HEK293 (cell line): ENCODE measurements around the gene COX20.

Experiments used
- CTCF ChIP-seq: fragments of 450-650 bp; formaldehyde crosslinking; IDR thresholded peaks from 2 replicates; pipeline ENCODE4 v1.5.1; 2016; ENCODE audit warnings: missing biosample characterization, missing genetic modification characterization
- KLF16 ChIP-seq: fragments of 450-650 bp; formaldehyde crosslinking; IDR thresholded peaks from 2 replicates; pipeline ENCODE4 v1.5.1; 2017; ENCODE audit warnings: missing biosample characterization, missing genetic modification characterization
- PATZ1 ChIP-seq: fragments of 450-650 bp; formaldehyde crosslinking; IDR thresholded peaks from 2 replicates; pipeline ENCODE4 v1.5.1; 2016; ENCODE audit warnings: missing biosample characterization, missing genetic modification characterization
- ZEB2 ChIP-seq: fragments of 450-650 bp; formaldehyde crosslinking; IDR thresholded peaks from 2 replicates; pipeline ENCODE4 v1.5.1; 2016; ENCODE audit warnings: missing biosample characterization, missing genetic modification characterization
- ZNF16 ChIP-seq: fragments of 450-650 bp; formaldehyde crosslinking; IDR thresholded peaks from 2 replicates; pipeline ENCODE4 v1.5.1; 2016; ENCODE audit warnings: low read depth, missing biosample characterization, missing genetic modification characterization
- ZNF19 ChIP-seq: fragments of 450-650 bp; formaldehyde crosslinking; IDR thresholded peaks from 2 replicates; pipeline ENCODE4; 2016; ENCODE audit warnings: missing biosample characterization, missing genetic modification characterization, low read depth
- ZNF239 ChIP-seq: fragments of 450-650 bp; formaldehyde crosslinking; IDR thresholded peaks from 2 replicates; pipeline ENCODE4 v1.5.1; 2016; ENCODE audit warnings: missing biosample characterization, missing genetic modification characterization
- ZNF266 ChIP-seq: fragments of 450-650 bp; formaldehyde crosslinking; IDR thresholded peaks from 2 replicates; pipeline ENCODE4 v1.5.1; 2016; ENCODE audit warnings: missing biosample characterization, missing genetic modification characterization, low read depth
- ZNF350 ChIP-seq: fragments of 450-650 bp; formaldehyde crosslinking; IDR thresholded peaks from 2 replicates; pipeline ENCODE4 v1.5.0; 2017; ENCODE audit warnings: missing biosample characterization, mild to moderate bottlenecking, missing genetic modification characterization
- ZNF404 ChIP-seq: fragments of 450-650 bp; formaldehyde crosslinking; IDR thresholded peaks from 2 replicates; pipeline ENCODE4 v1.5.1; 2017; ENCODE audit warnings: missing biosample characterization, missing genetic modification characterization
- ZNF433 ChIP-seq: fragments of 450-650 bp; formaldehyde crosslinking; IDR thresholded peaks from 2 replicates; pipeline ENCODE4 v1.5.1; 2016; ENCODE audit warnings: missing biosample characterization, missing genetic modification characterization, low read depth
- ZNF510 ChIP-seq: fragments of 450-650 bp; formaldehyde crosslinking; IDR thresholded peaks from 2 replicates; pipeline ENCODE4 v1.5.1; 2018; ENCODE audit warnings: mild to moderate bottlenecking, missing genetic modification characterization, missing biosample characterization; ENCODE audit not compliant: insufficient replicate concordance
- ZNF513 ChIP-seq: fragments of 450-650 bp; IDR thresholded peaks from 2 replicates; pipeline ENCODE4 v1.5.1; 2018; ENCODE audit warnings: missing biosample characterization, missing genetic modification characterization
- ZNF514 ChIP-seq: fragments of 450-650 bp; formaldehyde crosslinking; IDR thresholded peaks from 2 replicates; pipeline ENCODE4 v1.5.1; 2016; ENCODE audit warnings: missing biosample characterization, missing genetic modification characterization
- ZNF561 ChIP-seq: fragments of 450-650 bp; IDR thresholded peaks from 2 replicates; pipeline ENCODE4 v1.5.1; 2018; ENCODE audit warnings: missing biosample characterization, missing genetic modification characterization, borderline replicate concordance
- ZNF596 ChIP-seq: fragments of 450-650 bp; IDR thresholded peaks from 2 replicates; pipeline ENCODE4 v1.5.0; 2018; ENCODE audit warnings: missing biosample characterization, mild to moderate bottlenecking, missing genetic modification characterization, moderate library complexity
- ZNF670 ChIP-seq: fragments of 450-650 bp; formaldehyde crosslinking; IDR thresholded peaks from 2 replicates; pipeline ENCODE4 v1.5.1; 2016; ENCODE audit warnings: missing biosample characterization, missing genetic modification characterization, low read depth
- ZNF701 ChIP-seq: fragments of 450-650 bp; formaldehyde crosslinking; IDR thresholded peaks from 2 replicates; pipeline ENCODE4 v1.5.1; 2016; ENCODE audit warnings: missing biosample characterization, missing genetic modification characterization
- ZNF768 ChIP-seq: fragments of 450-650 bp; formaldehyde crosslinking; IDR thresholded peaks from 2 replicates; pipeline ENCODE4 v1.5.1; 2018; ENCODE audit warnings: missing biosample characterization, mild to moderate bottlenecking, missing genetic modification characterization
- ZNF785 ChIP-seq: fragments of 450-650 bp; formaldehyde crosslinking; IDR thresholded peaks from 2 replicates; pipeline ENCODE4 v1.5.1; 2016; ENCODE audit warnings: missing biosample characterization, missing genetic modification characterization
- ZNF792 ChIP-seq: fragments of 450-650 bp; formaldehyde crosslinking; IDR thresholded peaks from 2 replicates; pipeline ENCODE4 v1.5.1; 2016; ENCODE audit warnings: missing biosample characterization, missing genetic modification characterization
- ZNF843 ChIP-seq: fragments of 450-650 bp; formaldehyde crosslinking; IDR thresholded peaks from 2 replicates; pipeline ENCODE4 v1.5.1; 2016; ENCODE audit warnings: missing biosample characterization, missing genetic modification characterization
- TF ChIP-seq, protein P1 (sequence below): fragments of 450-650 bp; formaldehyde crosslinking; IDR thresholded peaks from 2 replicates; pipeline ENCODE4 v1.5.1; 2016; ENCODE audit warnings: missing biosample characterization, missing genetic modification characterization
- TF ChIP-seq, protein P2 (sequence below): fragments of 450-650 bp; formaldehyde crosslinking; optimal IDR thresholded peaks from 2 replicates; pipeline ENCODE3; 2016; ENCODE audit warnings: missing biosample characterization, mild to moderate bottlenecking, missing genetic modification characterization
- TF ChIP-seq, protein P3 (sequence below): fragments of 450-650 bp; formaldehyde crosslinking; IDR thresholded peaks from 2 replicates; pipeline ENCODE4 v1.5.1; 2016; ENCODE audit warnings: missing biosample characterization, missing genetic modification characterization, borderline replicate concordance
- TF ChIP-seq, protein P4 (sequence below): fragments of 450-650 bp; formaldehyde crosslinking; IDR thresholded peaks from 2 replicates; pipeline ENCODE4 v1.5.1; 2016; ENCODE audit warnings: missing biosample characterization, missing genetic modification characterization, low read depth
- TF ChIP-seq, protein P5 (sequence below): fragments of 450-650 bp; formaldehyde crosslinking; IDR thresholded peaks from 2 replicates; pipeline ENCODE4 v1.5.1; 2016; ENCODE audit warnings: missing biosample characterization, missing genetic modification characterization

COX20 gene

DNA sequence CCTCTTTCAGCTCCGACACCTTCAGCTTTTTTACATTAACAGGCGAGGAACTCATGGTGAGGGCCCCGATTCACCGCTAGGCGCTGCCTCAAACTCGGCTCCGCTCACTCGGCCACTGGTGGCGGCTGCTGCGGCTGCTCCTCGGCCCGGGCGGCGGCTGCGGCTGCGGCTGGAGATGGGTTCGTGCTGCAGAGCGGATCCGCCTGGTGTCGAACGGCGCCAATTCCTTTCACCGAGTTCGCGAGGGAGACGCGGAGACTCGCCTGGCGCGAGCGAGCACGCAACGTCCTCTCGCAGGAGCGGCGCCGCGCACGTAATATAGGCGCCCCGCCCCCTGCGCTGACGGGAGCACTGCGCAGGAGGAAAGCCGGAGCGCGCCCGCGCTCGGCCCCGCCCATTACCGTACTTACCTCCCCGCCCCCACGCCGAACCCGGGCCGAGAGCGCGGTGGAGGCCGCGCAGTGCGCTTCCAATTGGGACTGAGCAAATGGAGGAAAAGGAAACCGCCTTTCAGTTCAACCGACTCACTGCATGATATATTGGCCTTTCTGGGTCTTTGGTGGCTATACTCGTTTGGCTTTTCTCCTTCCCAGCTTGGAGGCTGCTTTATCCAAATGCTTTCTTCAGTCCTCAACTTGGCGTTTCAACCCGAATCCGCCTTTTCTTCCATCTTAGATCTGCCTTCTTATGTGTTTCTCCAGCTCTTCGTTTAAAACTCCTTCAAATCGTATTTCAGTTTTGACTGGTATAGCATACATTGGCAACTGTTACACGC is 29.0 kb downstream of the COX20 start, which contains the start of gene HNRNPU (continued):
- TF ChIP-seq, protein P1, sequence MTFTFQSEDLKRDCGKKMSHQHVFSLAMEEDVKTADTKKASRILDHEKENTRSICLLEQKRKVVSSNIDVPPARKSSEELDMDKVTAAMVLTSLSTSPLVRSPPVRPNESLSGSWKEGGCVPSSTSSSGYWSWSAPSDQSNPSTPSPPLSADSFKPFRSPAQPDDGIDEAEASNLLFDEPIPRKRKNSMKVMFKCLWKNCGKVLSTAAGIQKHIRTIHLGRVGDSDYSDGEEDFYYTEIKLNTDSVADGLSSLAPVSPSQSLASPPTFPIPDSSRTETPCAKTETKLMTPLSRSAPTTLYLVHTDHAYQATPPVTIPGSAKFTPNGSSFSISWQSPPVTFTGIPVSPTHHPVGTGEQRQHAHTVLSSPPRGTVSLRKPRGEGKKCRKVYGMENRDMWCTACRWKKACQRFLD = no peak
- TF ChIP-seq KLF16 (tag by site-specific recombination) (peak; percentile 89), ZNF513 (tag by site-specific recombination) (no peak), ZNF350 (no peak), ZEB2 (tag by site-specific recombination) (peak; percentile 98), ZNF768 (no peak), ZNF701 (tag by site-specific recombination) (no peak), ZNF19 (tag by site-specific recombination) (no peak), ZNF433 (tag by site-specific recombination) (no peak), ZNF266 (tag by site-specific recombination) (no peak), CTCF (peak; percentile 61), ZNF596 (tag by site-specific recombination) (no peak), ZNF843 (peak; percentile 35), ZNF510 (tag by site-specific recombination) (no peak), PATZ1 (tag by site-specific recombination) (peak; percentile 94), ZNF561 (tag by site-specific recombination) (peak; percentile 77), ZNF16 (tag by site-specific recombination) (no peak), ZNF239 (tag by site-specific recombination) (no peak), ZNF785 (tag by site-specific recombination) (no peak), ZNF514 (tag by site-specific recombination) (no peak), ZNF404 (no peak), ZNF670 (no peak), ZNF792 (tag by site-specific recombination) (no peak)
- TF ChIP-seq, protein P2, sequence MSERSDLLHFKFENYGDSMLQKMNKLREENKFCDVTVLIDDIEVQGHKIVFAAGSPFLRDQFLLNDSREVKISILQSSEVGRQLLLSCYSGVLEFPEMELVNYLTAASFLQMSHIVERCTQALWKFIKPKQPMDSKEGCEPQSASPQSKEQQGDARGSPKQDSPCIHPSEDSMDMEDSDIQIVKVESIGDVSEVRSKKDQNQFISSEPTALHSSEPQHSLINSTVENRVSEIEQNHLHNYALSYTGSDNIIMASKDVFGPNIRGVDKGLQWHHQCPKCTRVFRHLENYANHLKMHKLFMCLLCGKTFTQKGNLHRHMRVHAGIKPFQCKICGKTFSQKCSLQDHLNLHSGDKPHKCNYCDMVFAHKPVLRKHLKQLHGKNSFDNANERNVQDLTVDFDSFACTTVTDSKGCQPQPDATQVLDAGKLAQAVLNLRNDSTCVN = peak; percentile 100
- TF ChIP-seq, protein P3, sequence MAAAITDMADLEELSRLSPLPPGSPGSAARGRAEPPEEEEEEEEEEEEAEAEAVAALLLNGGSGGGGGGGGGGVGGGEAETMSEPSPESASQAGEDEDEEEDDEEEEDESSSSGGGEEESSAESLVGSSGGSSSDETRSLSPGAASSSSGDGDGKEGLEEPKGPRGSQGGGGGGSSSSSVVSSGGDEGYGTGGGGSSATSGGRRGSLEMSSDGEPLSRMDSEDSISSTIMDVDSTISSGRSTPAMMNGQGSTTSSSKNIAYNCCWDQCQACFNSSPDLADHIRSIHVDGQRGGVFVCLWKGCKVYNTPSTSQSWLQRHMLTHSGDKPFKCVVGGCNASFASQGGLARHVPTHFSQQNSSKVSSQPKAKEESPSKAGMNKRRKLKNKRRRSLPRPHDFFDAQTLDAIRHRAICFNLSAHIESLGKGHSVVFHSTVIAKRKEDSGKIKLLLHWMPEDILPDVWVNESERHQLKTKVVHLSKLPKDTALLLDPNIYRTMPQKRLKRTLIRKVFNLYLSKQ (tag by site-specific recombination) = no peak
- TF ChIP-seq, protein P4, sequence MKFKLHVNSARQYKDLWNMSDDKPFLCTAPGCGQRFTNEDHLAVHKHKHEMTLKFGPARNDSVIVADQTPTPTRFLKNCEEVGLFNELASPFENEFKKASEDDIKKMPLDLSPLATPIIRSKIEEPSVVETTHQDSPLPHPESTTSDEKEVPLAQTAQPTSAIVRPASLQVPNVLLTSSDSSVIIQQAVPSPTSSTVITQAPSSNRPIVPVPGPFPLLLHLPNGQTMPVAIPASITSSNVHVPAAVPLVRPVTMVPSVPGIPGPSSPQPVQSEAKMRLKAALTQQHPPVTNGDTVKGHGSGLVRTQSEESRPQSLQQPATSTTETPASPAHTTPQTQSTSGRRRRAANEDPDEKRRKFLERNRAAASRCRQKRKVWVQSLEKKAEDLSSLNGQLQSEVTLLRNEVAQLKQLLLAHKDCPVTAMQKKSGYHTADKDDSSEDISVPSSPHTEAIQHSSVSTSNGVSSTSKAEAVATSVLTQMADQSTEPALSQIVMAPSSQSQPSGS (tag by site-specific recombination) = no peak
- TF ChIP-seq, protein P5, sequence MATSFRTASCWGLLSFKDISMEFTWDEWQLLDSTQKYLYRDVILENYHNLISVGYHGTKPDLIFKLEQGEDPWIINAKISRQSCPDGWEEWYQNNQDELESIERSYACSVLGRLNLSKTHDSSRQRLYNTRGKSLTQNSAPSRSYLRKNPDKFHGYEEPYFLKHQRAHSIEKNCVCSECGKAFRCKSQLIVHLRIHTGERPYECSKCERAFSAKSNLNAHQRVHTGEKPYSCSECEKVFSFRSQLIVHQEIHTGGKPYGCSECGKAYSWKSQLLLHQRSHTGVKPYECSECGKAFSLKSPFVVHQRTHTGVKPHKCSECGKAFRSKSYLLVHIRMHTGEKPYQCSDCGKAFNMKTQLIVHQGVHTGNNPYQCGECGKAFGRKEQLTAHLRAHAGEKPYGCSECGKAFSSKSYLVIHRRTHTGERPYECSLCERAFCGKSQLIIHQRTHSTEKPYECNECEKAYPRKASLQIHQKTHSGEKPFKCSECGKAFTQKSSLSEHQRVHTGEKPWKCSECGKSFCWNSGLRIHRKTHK = no peak
